ENCODE results near the gene PTPN4.

GRCh38 chr2:119732601-119733164 is 27.0 kb upstream of the PTPN4 start:
- no peak for TF ChIP-seq CTCF (IDR thresholded peaks at IDR 0.05)
- no peak for TF ChIP-seq POLR2A (IDR thresholded peaks at IDR 0.05)

Data from testis (tissue), 2 donors.